T-helper 2 cell treated with Interferon-gamma antibody and Interleukin-4, amounts not matched to agents 100 ng/mL and 5 ng/mL, for 36 hours (primary cell): ENCODE results near the gene TAF3. TPM values are rescaled to one million over a fixed set of nuclear protein-coding genes. Genes with fewer than 3 reads are reported as not detected.

Experiments used
- intact Hi-C: fragments of 100-400 bp; cut with micrococcal nuclease; formaldehyde crosslinking; loops from one replicate; pipeline ENCODE4 v1.15.1; 2023
- total RNA-seq: library from RNA; stranded (reverse); gene quantifications from 2 replicates; pipeline ENCODE4 v1.2.3, GENCODE V29; 2022

The TAF3 gene
- total RNA-seq, 1 donor from 2014 or later = 15.0 TPM

DNA sequence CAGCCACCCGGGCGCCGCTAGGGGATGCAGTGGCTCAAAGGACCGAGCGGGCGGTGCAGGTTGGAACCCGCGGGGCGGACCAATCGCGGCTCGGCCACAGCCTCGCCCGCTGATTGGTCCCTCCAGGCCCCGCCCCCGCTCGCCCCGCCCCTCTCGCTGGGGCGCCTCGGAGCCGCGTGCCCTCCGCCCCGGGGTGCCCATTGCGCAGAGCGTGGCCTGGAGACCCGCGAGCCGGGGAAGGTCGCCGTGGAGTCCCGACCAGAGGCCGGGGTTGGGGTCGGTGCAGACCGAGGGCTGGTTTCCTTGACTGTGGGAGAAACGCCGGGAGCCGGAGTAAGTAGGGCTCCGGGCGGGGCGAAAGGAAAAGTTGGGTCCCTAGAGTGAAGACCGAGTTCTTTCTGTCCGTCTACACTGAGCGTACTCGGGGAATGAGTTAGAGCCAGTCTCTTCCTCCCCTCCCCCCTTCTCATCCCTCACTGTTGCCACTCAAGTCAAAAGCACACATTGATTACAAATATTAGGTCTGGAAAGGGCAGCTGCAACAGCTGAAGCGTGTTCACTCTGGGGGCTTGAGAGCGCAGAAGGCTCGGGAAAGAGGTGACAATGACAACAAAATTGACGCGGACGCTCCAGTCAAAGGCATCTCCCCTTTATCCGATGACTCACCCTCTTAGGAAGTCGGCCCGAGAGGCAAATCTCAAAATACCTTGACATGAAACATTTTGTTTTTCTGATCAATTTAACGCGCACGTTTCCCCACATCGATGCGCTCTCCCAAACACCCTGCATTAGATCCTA, 235.3 kb downstream of the TAF3 start:
- intact Hi-C loops = loop anchor here (1.0 to 5.0 kb wide), 8 partner anchors 84 to 1154 kb away; no protein-coding TSS in a partner anchor

DNA sequence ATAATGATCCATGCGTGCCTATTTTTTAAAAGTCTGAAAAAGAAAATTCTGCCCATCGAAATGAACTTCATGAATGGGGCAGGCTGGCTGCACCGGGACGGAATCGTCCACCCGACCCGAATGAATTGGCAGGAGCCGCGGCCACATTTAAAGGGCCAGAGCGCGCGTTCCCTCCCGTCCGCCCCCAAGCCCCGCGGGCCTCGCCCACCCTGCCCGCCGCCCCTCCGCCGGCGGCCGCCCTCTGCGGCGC, 235.9 kb downstream of the TAF3 start:
- intact Hi-C loops = loop anchor here (1.0 to 5.0 kb wide), 4 partner anchors 278 to 1153 kb away; no protein-coding TSS in a partner anchor

DNA sequence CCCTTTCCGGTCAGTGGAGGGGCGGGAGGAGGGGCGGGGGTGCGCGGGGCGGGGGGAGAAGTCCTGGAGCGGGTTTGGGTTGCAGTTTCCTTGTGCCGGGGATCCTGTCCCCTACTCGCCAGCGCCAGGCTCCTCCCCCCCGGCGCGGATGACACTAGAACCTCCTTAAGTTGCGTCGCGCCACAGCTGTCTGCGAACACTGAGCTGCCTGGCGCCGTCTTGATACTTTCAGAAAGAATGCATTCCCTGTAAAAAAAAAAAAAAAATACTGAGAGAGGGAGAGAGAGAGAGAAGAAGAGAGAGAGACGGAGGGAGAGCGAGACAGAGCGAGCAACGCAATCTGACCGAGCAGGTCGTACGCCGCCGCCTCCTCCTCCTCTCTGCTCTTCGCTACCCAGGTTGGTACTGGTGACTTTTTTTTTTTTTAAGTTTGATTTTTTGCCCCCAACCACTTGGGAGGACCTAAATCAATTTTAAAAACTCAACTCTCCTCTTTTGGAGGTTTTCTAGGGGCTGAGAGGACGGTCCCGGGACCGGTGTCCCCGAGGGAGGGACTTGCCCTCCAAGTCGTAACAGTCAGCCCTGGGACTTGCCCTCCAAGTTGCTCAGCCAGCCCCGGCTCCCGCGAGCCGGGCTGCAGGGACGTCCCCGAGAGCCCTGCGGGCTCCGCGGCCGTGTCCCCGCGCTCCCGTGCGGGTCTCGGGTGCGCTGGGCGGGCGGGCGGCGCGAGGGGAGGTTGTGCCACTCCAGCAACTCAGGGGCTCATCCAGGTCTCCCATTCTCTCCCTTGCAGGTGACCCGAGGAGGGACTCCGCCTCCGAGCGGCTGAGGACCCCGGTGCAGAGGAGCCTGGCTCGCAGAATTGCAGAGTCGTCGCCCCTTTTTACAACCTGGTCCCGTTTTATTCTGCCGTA, 236.4 kb downstream of the TAF3 start, which contains the start of gene GATA3:
TSS of gene GATA3 (plus strand) at position 195 of the 914 bp plus-strand sequence. CDS start 968 bp downstream, outside the sequence.
- intact Hi-C loops = loop anchor here (1.0 to 5.0 kb wide), 4 partner anchors 278 to 1153 kb away; no protein-coding TSS in a partner anchor

DNA sequence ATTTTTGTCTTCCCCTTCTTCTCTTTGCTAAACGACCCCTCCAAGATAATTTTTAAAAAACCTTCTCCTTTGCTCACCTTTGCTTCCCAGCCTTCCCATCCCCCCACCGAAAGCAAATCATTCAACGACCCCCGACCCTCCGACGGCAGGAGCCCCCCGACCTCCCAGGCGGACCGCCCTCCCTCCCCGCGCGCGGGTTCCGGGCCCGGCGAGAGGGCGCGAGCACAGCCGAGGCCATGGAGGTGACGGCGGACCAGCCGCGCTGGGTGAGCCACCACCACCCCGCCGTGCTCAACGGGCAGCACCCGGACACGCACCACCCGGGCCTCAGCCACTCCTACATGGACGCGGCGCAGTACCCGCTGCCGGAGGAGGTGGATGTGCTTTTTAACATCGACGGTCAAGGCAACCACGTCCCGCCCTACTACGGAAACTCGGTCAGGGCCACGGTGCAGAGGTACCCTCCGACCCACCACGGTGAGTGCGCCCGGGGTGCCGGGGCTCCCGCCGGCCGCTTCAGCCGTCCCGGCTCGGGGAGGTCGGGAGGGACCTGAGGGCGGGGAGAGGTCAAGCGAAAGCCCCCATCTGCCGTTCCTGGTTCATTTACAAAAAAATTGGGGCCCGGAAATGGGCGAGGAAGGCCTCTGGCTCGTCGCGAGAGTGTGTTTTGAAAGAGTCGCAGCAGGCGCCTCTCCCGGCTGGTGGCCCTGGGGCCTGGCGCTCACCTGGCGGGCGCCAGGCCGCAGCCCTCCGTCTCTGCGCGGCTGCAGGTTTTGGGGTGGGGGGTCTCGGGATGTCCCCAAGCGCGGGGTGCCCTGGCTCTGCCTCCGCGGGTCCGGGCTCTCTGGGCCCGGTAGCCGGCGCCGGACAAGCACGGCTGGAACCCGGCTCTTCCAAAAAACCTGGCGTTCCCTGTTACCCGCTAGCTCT, 237.4 kb downstream of the TAF3 start:
- intact Hi-C loops = no loop called here

DNA sequence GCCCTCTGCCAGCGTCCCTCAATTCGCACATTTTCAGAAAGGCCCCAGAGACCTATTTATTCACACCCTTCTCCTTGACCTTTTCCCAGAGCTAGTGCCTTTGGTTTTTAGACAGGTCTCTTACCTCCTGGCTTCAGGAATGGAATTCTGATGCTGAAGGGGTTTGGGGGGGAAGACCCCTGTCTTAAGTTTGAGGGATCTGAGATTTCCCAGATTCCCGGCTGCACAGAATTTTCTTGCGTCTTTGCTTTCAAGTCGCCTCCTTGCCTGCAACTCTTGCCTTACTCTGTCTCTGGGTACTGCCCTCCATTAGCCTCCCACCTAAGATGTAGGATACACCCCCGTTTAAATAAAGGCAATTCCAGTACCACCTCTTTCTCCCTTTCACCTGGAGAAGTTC, 238.1 kb downstream of the TAF3 start:
- intact Hi-C loops = no loop called here

DNA sequence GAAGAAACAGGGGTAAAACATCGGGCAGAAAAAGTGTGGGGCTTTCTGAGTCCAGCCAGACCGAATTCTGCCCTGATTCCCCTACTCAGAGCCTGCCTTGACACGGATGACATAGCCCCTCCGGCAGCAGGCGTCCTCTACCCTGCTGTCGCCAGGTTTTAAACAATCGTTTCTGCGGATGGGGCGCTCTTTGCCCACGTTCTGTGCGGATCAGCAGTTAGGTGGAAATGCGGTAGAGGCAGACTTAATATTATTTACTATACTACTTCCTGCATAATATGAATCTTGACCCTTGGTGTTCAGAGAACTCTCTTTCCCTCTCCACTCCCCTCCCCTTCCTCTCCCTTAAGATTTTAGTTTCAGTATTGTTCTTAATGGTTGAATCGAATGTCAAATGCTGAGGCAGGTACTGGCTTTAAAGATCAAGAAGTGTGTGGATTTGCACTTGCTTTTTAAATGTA, 238.6 kb downstream of the TAF3 start:
- intact Hi-C loops = no loop called here

DNA sequence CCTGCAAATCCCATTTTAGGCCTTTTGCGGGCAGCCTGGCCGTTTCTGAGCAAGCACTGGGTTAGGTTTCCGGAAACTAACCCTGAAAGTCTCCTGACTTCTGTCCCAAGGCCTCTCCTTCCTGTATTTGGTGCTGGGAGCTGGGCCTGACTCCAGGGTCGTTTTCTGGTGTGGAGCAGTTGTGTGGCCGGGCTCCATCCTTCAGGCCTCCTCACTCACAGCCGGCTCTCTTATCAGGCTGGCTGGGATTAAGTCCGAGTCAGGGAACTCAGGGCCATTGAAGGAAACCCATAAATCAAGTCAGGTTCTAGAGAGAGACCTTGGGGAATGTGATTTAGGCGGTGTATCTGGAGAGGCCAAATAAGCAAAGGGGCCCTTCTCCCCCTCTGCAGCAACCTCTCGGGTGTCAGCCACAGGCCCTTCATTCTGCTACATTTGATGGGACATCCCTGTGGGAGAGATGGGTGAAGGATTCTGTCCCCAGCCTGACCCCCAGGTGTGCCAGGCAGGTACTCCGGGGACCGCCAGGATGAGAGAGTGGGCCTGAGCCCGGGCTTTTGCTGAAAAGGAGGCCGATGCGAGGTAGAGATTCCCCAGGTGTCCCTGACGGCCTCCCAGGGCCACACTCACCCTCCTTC, 239.4 kb downstream of the TAF3 start:
- intact Hi-C loops = no loop called here

DNA sequence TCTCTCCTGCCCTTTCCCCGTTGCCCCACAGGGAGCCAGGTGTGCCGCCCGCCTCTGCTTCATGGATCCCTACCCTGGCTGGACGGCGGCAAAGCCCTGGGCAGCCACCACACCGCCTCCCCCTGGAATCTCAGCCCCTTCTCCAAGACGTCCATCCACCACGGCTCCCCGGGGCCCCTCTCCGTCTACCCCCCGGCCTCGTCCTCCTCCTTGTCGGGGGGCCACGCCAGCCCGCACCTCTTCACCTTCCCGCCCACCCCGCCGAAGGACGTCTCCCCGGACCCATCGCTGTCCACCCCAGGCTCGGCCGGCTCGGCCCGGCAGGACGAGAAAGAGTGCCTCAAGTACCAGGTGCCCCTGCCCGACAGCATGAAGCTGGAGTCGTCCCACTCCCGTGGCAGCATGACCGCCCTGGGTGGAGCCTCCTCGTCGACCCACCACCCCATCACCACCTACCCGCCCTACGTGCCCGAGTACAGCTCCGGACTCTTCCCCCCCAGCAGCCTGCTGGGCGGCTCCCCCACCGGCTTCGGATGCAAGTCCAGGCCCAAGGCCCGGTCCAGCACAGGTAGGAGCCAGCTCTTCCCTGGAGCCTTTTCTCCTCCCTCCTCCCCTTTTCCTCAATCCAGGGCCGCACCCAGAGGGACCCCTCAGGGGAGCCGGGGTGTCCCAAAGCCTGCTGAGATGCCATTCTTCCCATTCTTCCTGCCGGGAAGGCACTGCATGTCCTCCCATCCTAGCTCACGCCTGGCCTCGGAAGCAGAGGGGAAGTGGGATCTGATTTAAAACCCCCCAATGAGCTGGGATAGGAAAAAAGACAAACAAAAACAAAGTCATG, 240.2 kb downstream of the TAF3 start:
- intact Hi-C loops = no loop called here

DNA sequence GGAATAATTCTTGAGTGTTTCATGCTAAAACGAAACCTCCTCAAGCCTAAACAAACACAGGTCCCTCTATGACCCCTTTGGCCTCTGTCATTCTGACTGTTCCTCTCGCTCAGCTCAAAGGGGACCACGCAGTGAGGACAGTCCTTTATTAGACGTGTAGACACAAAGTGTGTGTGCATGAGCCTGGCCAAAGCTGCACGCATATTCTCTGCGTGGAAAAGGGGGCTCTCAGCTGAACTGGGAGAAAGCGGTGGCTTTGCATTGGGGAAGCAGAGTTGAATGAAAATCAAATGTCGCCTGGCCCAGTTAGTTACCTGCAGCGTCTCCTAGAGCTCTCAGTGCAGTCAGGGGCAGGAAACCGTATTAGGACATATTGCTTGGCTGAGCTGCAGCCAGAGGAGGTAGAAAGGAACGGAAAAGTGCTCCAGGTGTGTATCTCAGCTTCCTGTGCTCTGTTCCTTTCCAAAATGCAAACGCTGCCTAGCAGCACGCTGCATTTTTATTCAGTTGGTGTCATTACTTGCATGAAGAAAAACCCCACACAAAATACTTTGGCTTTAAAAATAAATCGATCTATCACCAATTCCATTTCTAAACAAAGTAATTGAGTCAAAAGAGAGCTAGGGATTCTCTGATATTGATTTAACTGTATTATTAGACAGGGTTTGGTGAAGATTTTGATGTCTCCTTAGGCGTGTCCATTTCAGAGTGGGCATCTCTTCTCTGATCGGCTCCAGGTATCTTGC, 241.1 kb downstream of the TAF3 start:
- intact Hi-C loops = no loop called here

DNA sequence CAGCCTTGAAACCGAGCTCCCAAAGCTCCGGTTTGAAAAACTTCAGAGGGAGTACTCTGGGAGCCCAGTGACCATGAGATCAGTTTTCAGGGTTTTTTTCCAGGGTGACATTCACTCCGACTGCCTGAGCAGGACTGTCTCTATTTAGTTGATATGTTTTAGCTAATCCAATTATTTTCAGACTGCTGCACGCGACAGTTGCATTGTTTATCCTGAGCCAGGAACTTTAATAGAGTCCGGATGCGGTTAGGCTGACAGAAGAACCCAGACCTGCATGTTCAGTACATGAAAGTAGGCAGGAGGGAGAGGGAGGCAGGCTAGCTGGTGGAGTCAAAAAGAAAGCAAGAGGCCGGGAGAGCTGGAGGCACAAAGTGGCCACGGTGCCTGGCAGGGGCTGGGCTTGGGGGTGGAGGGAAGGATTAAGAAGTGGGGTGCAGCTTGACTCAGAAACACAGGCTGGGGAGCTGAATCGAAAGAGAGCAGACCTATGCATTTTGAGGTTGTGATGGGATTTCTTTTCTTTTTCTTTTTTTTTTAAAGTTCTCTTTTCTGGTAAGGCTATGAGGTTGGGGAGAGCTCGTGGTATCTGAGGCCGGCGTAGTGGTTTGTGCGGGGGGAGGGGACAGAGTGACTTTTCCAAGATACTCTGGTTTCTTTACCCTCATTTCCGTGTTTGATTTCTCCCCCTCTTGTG, 241.9 kb downstream of the TAF3 start:
- intact Hi-C loops = loop anchor here (1.0 to 2.0 kb wide), 3 partner anchors 77 to 344 kb away; no protein-coding TSS in a partner anchor

DNA sequence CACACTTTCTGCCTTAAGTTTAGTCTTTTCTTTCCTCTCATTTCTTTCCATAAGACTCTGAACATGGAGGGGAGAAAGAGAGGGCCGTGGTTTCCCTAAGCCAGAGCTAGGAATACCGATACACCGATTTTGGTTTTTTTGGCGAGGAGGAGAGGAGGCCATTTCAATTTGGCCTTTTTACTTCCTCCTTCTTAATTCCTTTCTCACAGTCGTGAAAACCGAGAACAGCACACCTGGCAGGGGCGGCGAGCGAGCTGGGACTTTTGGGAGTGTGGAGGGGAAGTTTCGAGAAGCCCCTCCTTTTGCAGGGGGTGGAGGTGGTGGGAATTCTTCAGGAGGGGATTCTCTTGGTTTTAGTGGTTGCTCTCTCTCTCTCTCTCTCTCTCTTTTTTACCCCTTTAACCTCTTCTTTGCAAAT, 242.4 kb downstream of the TAF3 start:
- intact Hi-C loops = loop anchor here (1.0 to 2.0 kb wide), 3 partner anchors 76 to 344 kb away; no protein-coding TSS in a partner anchor

DNA sequence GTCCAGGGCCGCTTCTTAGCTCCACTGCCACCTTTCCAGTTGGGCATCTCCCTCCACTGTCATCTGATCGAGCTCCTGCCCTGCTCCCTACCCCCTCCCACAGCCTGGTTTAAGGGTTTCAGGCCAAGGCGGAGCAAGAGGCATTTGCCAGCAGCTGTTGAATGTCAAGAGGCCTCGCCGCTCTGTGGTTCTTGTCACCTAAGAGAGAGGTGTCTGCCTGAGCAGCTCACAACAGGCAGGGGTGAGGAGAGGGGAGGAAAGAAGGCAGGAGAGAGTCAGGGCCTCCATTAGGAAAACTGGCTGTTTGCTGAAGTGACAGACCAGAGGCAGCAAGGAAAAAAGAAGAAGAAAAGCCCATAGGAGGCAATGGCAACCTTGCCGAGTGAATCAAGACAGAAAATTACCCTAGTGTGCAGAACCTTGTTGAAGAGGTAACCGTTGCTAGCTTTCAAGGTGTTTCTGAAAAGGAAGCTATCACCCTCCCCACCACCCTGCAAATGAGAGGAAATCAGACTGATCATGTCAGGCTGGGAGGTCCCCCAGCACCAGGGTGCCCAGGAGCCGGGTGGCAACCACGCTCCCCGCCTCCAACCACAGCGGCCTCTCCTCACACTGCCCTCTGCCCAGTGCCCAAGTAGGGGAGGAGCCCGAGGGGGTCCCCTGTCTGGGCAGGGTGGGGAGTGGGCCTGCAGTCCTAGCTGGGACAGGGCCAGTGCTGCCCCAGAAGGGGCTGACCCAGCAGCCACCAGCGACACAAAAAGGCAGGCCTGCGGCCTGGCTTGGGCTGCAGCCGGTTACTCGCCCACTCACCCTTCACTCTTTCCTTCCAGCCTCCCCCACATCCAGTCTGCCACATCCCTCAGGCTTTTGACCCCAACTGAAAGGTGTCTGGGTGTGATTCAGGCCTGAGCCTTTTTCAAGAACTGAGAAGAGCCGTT, 243.2 kb downstream of the TAF3 start:
- intact Hi-C loops = loop anchor here (2.0 kb wide), 2 partner anchors 75 to 183 kb away; no protein-coding TSS in a partner anchor

DNA sequence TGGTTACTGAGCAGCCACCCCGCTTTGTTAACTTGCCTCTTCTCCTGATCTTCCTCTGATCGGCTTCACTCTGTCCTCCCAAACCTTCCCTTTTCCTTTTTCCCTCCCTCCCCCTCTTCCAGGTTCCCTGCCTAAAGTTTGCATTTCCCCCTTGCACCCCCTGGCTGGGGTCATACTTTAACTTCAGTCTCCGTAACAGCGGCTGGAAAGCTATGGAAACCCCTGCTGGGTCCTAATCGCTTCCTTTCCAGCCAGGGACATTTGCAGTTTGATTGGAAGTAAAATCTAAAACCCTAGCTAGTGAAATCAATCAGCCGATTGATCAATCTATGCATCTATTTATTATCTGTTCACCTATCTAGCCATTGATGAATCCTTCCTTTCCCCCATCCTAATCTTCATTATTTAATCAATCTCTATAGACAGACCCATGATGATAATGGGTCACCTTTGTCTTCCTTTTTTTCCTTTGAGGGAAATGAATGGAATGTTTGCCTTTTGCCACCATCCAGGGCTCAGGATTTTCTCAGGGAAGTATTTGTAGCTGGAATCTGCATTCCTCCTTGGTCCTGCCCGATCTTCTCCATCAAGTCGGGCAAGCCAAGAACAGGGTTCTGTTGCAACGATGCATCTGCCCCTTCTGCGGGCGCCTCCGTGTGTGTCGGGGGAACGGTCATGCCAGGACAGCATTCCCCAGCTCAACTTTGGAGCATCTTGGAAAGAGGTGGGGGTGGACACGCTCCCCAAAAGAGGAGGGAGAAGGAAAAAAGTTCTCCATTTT, 245.0 kb downstream of the TAF3 start:
- intact Hi-C loops = no loop called here

DNA sequence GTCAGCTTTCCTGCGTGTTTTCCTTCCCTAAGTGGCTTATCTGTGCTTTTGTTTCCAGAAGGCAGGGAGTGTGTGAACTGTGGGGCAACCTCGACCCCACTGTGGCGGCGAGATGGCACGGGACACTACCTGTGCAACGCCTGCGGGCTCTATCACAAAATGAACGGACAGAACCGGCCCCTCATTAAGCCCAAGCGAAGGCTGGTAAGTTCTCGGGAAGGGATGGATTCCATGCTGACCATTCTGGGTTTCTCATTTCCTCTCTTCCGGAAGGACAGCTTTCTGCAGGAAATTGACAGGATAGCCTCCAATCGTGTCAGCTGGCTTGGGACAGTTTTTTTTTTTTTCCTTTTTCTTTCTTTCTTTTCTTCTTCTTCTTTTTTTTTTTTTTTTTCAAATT, 245.6 kb downstream of the TAF3 start:
- intact Hi-C loops = no loop called here

DNA sequence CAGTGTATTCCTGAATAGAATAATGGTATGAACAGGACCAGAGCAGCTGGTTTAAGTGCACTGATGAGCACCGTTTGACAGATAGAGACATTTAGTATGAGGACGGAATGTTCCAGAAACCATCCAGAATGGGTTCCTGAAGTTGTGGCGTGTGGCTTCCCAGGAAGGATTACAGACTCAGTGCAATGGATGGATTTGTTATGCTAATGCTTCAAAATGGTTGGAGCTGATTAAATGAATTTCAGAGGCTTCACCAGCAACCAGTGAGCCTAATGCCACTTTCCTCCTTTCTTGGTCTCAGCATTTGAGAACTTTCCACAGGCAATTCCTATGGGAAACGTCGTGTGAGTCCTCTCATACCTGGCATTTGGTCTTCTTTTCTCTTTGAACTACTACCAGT, 246.1 kb downstream of the TAF3 start:
- intact Hi-C loops = no loop called here

DNA sequence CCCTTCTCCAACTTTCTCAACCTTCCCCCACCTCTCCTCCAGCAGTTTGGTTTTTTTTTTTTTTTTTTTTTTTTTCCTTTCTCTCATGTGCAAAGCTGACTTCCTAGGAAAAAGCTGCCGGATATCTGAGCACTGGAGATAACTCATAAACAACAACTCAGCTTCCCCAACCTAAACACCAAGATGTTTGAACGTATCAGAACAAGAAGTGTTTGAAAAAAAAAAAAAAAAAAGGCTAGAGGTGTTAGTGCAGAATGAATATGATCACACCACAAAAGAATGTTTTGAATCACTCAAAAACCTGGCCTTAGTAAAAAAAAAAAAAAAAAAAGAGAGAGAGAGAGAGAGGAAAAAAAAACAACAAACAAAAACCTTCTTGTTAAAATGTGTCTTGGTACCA, 247.3 kb downstream of the TAF3 start:
- intact Hi-C loops = no loop called here
